BJ (cell line): ENCODE results near the gene RHBDF1. TPM values are rescaled to one million over a fixed set of nuclear protein-coding genes. Genes with fewer than 3 reads are reported as not detected.
A peak's percentile ranks its signal among the peaks of the same experiment; 100 is the strongest.

ENCODE experiments used
- CTCF ChIA-PET: fragments of 350-600 bp; formaldehyde crosslinking; extraction: SDS; loops from one replicate; lab custom pipeline; 2021; ENCODE audit warnings: antibody characterized with exemption, inconsistent platforms; lab: Yijun Ruan, JAX
- POLR2A ChIA-PET: fragments of 300-600 bp; sonication (Branson Sonifier 250); formaldehyde crosslinking; extraction: SDS; loops from one replicate; lab custom pipeline; 2021; ENCODE audit warnings: antibody characterized with exemption; lab: Charles Lee
- DNase-seq: peaks from one replicate; pipeline ENCODE4 v3.0.0-alpha.2; 2011; ENCODE audit warnings: low read depth
- H3K27me3 ChIP-seq: 2 replicates; pipeline ENCODE4 v1.6.0; 2011; ENCODE audit warnings: low read length; ENCODE audit not compliant: control insufficient read depth, insufficient read depth
- H3K36me3 ChIP-seq: 2 replicates; pipeline ENCODE4 v1.5.1; 2011; ENCODE audit warnings: low read length; ENCODE audit not compliant: control insufficient read depth, insufficient read depth
- H3K4me3 ChIP-seq: 2 replicates; pipeline ENCODE4 v1.5.1; 2011; ENCODE audit warnings: low read depth, mild to moderate bottlenecking, control low read depth, low read length
- polyA plus RNA-seq: library from polyadenylated mRNA; depleted of rRNA; stranded (reverse); fragments of >200 nt; gene quantifications from 2 replicates; pipeline ENCODE4 v1.2.3, GENCODE V29; 2011
- TF ChIP-seq, protein P1 (sequence below): IDR thresholded peaks from 2 replicates; pipeline ENCODE4 v1.5.1; 2011; ENCODE audit warnings: low read depth, mild to moderate bottlenecking, control low read depth, inconsistent platforms, low read length, moderate library complexity; ENCODE audit not compliant: insufficient read depth

The RHBDF1 gene
- polyA plus RNA-seq, 1 experiment, result 94.2 TPM

DNA sequence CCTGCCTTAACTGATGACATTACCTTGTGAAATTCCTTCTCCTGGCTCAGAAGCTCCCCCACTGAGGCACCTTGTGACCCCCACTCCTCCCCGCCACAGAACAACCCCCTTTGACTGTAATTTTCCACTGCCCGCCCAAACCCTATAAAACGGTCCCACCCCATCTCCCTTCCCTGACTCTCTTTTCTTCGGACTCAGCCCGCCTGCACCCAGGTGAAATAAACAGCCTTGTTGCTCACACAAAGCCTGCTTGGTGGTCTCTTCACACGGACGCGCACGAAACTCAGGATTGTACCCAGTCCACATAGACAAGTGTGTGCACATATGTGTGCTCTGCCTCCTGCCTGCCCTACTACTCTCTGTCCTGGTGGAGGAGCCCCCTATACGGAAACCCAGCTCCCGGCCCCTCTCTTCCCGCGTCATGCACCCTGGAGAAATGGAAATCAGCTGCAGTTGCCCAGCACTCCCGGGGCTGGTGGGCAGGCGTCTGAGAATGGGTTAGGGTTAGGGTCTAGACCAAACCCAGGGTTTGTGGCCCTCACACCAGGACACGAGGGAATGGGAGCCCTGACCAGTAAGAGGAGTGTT lies 2.4 kb upstream of the RHBDF1 start:
- H3K4me3 ChIP-seq, result no peak overlapping the region
- no peaks in the 10 kb centered on the region for H3K27me3 ChIP-seq
- peaks cover 5% of the 10 kb centered on the region; the same call in 1 of the 2 replicates for H3K36me3 ChIP-seq
- ChIA-PET POLR2A (interaction anchor here (0.6 kb wide), 1 partner anchor 74 kb away, joined by 4 read pairs; no protein-coding TSS in a partner anchor), CTCF (interaction anchor here (0.9 to 21.0 kb wide), 4 partner anchors 9 to 106 kb away, joined by 4 to 544 read pairs (median 31); partner anchors contain the start of gene HBQ1)
- DNase-seq, result no peak
- TF ChIP-seq, protein P1, sequence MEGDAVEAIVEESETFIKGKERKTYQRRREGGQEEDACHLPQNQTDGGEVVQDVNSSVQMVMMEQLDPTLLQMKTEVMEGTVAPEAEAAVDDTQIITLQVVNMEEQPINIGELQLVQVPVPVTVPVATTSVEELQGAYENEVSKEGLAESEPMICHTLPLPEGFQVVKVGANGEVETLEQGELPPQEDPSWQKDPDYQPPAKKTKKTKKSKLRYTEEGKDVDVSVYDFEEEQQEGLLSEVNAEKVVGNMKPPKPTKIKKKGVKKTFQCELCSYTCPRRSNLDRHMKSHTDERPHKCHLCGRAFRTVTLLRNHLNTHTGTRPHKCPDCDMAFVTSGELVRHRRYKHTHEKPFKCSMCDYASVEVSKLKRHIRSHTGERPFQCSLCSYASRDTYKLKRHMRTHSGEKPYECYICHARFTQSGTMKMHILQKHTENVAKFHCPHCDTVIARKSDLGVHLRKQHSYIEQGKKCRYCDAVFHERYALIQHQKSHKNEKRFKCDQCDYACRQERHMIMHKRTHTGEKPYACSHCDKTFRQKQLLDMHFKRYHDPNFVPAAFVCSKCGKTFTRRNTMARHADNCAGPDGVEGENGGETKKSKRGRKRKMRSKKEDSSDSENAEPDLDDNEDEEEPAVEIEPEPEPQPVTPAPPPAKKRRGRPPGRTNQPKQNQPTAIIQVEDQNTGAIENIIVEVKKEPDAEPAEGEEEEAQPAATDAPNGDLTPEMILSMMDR, result no peak

GRCh38 chr16:74051-74746 lies 1.8 kb upstream of the RHBDF1 start:
- POLR2A ChIA-PET, result no interaction called here
- CTCF ChIA-PET, result interaction anchor here (0.8 to 21.0 kb wide), 4 partner anchors 9 to 33 kb away, joined by 3 to 544 read pairs (median 30); no protein-coding TSS in a partner anchor
- DNase-seq, result no peak
- TF ChIP-seq, protein P1, result no peak
- Histone ChIP-seq H3K36me3 (peaks cover 1% of the 10 kb centered on the region; the same call in 1 of the 2 replicates), H3K27me3 (no peaks in the 10 kb centered on the region), H3K4me3 (no peak overlapping the region)

DNA sequence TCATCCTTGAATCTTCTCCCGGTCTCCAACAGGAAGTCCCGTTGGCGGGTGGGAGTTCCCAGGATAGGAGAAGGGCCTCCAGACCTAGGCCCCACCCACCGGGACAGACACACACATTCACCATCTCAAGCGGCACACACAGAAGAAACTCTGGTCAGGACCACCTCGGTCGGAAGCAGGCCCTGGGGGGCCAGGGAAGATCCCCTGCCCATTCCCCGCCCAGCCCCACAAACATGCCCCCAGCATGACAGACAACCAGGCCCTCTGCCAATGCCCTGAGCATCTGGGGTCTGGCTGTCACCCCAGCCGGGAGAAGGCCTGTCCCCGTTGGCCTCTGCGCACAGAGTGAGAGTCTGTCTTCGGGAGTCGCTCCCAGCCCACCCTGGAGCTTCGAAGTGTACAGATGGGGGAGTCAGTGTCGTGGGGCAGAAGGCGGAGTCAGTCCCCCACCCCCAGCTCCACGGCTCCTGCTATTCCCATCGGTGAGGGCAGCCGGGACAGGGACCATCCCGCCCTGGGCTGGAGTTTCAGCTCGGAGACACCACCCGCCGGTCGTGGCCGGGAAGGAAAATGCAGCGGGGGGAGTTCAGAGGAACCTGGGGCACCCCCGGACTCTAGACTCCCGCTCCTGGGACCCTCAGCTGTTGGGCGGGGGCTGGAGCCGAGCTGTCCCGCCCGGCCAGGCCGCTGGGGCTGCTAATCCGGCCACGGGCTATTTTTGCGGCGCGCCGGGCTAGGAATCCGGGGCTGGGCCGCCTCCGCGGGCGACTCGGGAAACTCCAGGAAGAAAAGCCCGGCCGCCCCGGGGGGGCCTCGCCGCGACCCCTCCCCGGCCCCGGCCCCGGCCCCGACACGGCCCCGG lies 660 bp downstream of the RHBDF1 start:
- peak overlapping the region; percentile 57 for H3K4me3 ChIP-seq
- TF ChIP-seq, protein P1, result no peak
- peaks cover 3% of the 10 kb centered on the region; the same call in 1 of the 2 replicates for H3K36me3 ChIP-seq
- ChIA-PET POLR2A (no interaction called here), CTCF (interaction anchor here (0.8 to 21.0 kb wide), 6 partner anchors 20 to 290 kb away, joined by 3 to 544 read pairs (median 6); no protein-coding TSS in a partner anchor)
- no peaks in the 10 kb centered on the region for H3K27me3 ChIP-seq
- no peak for DNase-seq

- POLR2A ChIA-PET, result no interaction called here
- TF ChIP-seq, protein P1, result no peak
- Histone ChIP-seq H3K4me3 (peak overlapping the region; percentile 57), H3K36me3 (peaks cover 3% of the 10 kb centered on the region), H3K27me3 (no peaks in the 10 kb centered on the region)
- DNase-seq, result no peak
- CTCF ChIA-PET, result interaction anchor here (1.3 to 21.0 kb wide), 3 partner anchors 21 to 291 kb away, joined by 5 to 544 read pairs (median 9); no protein-coding TSS in a partner anchor
Measured at GRCh38 chr16:71210-71539, 1.3 kb downstream of the RHBDF1 start.
